Measurements from ENCODE around the gene ABHD1. TPM values are rescaled to one million over a fixed set of nuclear protein-coding genes. Genes with fewer than 3 reads are reported as not detected.

The ABHD1 gene
- total RNA-seq, 1 donor from 2014 or later: 0.35 TPM

GRCh38 chr2:27078267-27079194 is 45.1 kb upstream of the ABHD1 start, which contains the start of gene EMILIN1:
EMILIN1 (plus strand) TSS chr2:27078615; CDS start chr2:27079066, 451 bp downstream.
- H3K27me3 ChIP-seq: no peaks in the 10 kb centered on the region
- H3K4me3 ChIP-seq: peak within 1 kb of the TSS; percentile 59
- no peaks in the 10 kb centered on the region for H3K36me3 ChIP-seq
- TF ChIP-seq CTCF (IDR thresholded peaks at IDR 0.05): no peak
- peak; percentile 17 for ATAC-seq
- DNase-seq: peak; percentile 78
- H3K4me1 ChIP-seq: peaks cover 54% of the 10 kb centered on the region
- peak within 1 kb of the TSS; percentile 84 for H3K27ac ChIP-seq
- H3K9me3 ChIP-seq: no peaks in the 10 kb centered on the region
- intact Hi-C loops (cut with DNase I): no loop called here

GRCh38 chr2:27079233-27080139 is 44.1 kb upstream of the ABHD1 start:
- H3K36me3 ChIP-seq: no peaks in the 10 kb centered on the region
- intact Hi-C loops (cut with DNase I): loop anchor here (10.0 kb wide), 1 partner anchor 115 kb away; no protein-coding TSS in a partner anchor
- TF ChIP-seq CTCF (IDR thresholded peaks at IDR 0.05): no peak
- peak overlapping the region; percentile 84 for H3K27ac ChIP-seq
- no peaks in the 10 kb centered on the region for H3K9me3 ChIP-seq
- H3K27me3 ChIP-seq: no peaks in the 10 kb centered on the region
- DNase-seq (no peak), ATAC-seq (no peak)
- H3K4me3 ChIP-seq: peak overlapping the region; percentile 59
- peaks cover 49% of the 10 kb centered on the region for H3K4me1 ChIP-seq

GRCh38 chr2:27080140-27080469 is 43.5 kb upstream of the ABHD1 start:
- Histone ChIP-seq H3K9me3 (no peaks in the 10 kb centered on the region), H3K27ac (peak overlapping the region; percentile 84), H3K36me3 (no peaks in the 10 kb centered on the region), H3K27me3 (no peaks in the 10 kb centered on the region), H3K4me3 (peak overlapping the region; percentile 59), H3K4me1 (peaks cover 44% of the 10 kb centered on the region)
- intact Hi-C loops (cut with DNase I): loop anchor here (10.0 kb wide), 1 partner anchor 115 kb away; no protein-coding TSS in a partner anchor
- TF ChIP-seq CTCF (IDR thresholded peaks at IDR 0.05): no peak
- ATAC-seq: no peak
- DNase-seq: no peak

GRCh38 chr2:27080603-27080936 is 43.0 kb upstream of the ABHD1 start:
- DNase-seq (no peak), ATAC-seq (no peak)
- intact Hi-C loops (cut with DNase I): loop anchor here (10.0 kb wide), 1 partner anchor 116 kb away; no protein-coding TSS in a partner anchor
- H3K27ac ChIP-seq: peak overlapping the region; percentile 85
- no peaks in the 10 kb centered on the region for H3K36me3 ChIP-seq
- H3K27me3 ChIP-seq: no peaks in the 10 kb centered on the region
- H3K9me3 ChIP-seq: no peaks in the 10 kb centered on the region
- no peak for TF ChIP-seq CTCF (IDR thresholded peaks at IDR 0.05)
- H3K4me1 ChIP-seq: peaks cover 45% of the 10 kb centered on the region
- peak overlapping the region; percentile 59 for H3K4me3 ChIP-seq

- no peak for TF ChIP-seq CTCF (IDR thresholded peaks at IDR 0.05)
- no peaks in the 10 kb centered on the region for H3K27me3 ChIP-seq
- intact Hi-C loops (cut with DNase I): loop anchor here (10.0 kb wide), 1 partner anchor 117 kb away; no protein-coding TSS in a partner anchor
- peaks cover 38% of the 10 kb centered on the region for H3K4me1 ChIP-seq
- ATAC-seq (no peak), DNase-seq (no peak)
- H3K36me3 ChIP-seq: no peaks in the 10 kb centered on the region
- peak overlapping the region; percentile 85 for H3K27ac ChIP-seq
- peak overlapping the region; percentile 59 for H3K4me3 ChIP-seq
- no peaks in the 10 kb centered on the region for H3K9me3 ChIP-seq
Observed at GRCh38 chr2:27081984-27082772, 41.4 kb upstream of the ABHD1 start.

All from upper lobe of right lung (tissue), 1 donor.